ENCODE measurements around the gene ERC2.

The ERC2 gene

DNA sequence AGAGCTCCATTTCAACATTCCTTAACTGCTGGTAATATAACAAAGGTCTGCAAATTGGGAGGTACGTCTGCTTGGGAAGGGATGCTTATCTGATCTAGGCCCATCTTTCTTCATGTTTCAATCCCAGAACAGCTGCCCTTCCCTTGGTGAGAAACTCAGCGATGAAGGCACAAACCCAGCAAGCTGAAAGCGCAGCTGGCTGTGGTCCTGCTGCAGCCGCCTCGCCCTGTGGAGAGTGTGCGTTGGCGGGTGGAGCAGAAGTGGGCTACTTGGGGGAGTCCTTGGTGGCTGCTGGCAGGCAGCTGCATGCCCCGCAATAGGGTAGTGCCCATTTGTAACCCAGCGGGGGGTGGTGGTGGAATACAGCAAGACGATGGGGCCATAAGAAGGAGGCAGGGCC lies 820.6 kb downstream of the ERC2 start (continued):
- TF ChIP-seq, protein P1, sequence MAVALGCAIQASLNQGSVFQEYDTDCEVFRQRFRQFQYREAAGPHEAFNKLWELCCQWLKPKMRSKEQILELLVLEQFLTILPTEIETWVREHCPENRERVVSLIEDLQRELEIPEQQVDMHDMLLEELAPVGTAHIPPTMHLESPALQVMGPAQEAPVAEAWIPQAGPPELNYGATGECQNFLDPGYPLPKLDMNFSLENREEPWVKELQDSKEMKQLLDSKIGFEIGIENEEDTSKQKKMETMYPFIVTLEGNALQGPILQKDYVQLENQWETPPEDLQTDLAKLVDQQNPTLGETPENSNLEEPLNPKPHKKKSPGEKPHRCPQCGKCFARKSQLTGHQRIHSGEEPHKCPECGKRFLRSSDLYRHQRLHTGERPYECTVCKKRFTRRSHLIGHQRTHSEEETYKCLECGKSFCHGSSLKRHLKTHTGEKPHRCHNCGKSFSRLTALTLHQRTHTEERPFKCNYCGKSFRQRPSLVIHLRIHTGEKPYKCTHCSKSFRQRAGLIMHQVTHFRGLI (tag by site-specific recombination; IDR thresholded peaks at IDR 0.05) = no peak
- TF ChIP-seq, protein P2, sequence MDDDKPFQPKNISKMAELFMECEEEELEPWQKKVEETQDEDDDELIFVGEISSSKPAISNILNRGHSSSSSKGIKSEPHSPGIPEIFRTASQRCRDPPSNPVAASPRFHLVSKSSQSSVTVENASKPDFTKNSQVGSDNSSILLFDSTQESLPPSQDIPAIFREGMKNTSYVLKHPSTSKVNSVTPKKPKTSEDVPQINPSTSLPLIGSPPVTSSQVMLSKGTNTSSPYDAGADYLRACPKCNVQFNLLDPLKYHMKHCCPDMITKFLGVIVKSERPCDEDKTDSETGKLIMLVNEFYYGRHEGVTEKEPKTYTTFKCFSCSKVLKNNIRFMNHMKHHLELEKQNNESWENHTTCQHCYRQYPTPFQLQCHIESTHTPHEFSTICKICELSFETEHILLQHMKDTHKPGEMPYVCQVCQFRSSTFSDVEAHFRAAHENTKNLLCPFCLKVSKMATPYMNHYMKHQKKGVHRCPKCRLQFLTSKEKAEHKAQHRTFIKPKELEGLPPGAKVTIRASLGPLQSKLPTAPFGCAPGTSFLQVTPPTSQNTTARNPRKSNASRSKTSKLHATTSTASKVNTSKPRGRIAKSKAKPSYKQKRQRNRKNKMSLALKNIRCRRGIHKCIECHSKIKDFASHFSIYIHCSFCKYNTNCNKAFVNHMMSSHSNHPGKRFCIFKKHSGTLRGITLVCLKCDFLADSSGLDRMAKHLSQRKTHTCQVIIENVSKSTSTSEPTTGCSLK (tag by site-specific recombination; IDR thresholded peaks at IDR 0.05) = no peak
- no peak for TF ChIP-seq ZNF558 (tag by site-specific recombination; IDR thresholded peaks at IDR 0.05)
- TF ChIP-seq ZNF112 (tag by site-specific recombination; IDR thresholded peaks at IDR 0.05) = no peak
- TF ChIP-seq ZFP41 (tag by site-specific recombination; IDR thresholded peaks at IDR 0.05; ENCODE audit: borderline replicate concordance) = no peak
- TF ChIP-seq ZNF214 (tag by site-specific recombination; IDR thresholded peaks at IDR 0.05; ENCODE audit: borderline replicate concordance) = no peak
- TF ChIP-seq SP2 (tag by site-specific recombination; IDR thresholded peaks at IDR 0.05) = no peak
- TF ChIP-seq, protein P3, sequence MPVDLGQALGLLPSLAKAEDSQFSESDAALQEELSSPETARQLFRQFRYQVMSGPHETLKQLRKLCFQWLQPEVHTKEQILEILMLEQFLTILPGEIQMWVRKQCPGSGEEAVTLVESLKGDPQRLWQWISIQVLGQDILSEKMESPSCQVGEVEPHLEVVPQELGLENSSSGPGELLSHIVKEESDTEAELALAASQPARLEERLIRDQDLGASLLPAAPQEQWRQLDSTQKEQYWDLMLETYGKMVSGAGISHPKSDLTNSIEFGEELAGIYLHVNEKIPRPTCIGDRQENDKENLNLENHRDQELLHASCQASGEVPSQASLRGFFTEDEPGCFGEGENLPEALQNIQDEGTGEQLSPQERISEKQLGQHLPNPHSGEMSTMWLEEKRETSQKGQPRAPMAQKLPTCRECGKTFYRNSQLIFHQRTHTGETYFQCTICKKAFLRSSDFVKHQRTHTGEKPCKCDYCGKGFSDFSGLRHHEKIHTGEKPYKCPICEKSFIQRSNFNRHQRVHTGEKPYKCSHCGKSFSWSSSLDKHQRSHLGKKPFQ (tag by site-specific recombination; IDR thresholded peaks at IDR 0.05) = no peak
- TF ChIP-seq ZNF837 (tag by site-specific recombination; IDR thresholded peaks at IDR 0.05) = no peak
- TF ChIP-seq ZNF530 (tag by site-specific recombination; IDR thresholded peaks at IDR 0.05; ENCODE audit: low read depth) = no peak
- TF ChIP-seq ZNF626 (tag by site-specific recombination; IDR thresholded peaks at IDR 0.05) = no peak
- no peak for TF ChIP-seq ZNF302 (tag by site-specific recombination; IDR thresholded peaks at IDR 0.05; ENCODE audit: low read depth)
- TF ChIP-seq ZNF701 (tag by site-specific recombination; IDR thresholded peaks at IDR 0.05) = no peak

DNA sequence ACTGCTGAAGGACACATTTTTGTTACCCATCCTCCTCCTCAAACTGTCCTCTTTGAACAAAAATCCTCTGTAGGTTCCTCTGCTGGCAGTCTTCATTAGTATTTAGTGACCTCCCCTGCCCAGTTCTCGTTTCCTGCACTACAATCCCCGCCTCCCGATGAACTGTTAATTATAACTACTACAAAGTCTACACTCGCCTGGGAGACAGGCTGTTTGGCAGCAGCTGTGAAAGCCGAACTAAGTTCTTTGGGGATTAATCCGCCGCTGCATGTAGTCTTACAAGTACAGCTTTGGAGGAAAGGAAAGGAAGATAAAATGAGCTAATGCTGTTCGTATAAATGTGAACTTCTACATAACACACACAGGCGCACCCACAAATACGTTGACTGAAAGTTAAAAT lies 821.2 kb downstream of the ERC2 start:
- Histone ChIP-seq H3K36me3 (ENCODE audit: control insufficient read depth in 2 of 2, insufficient read depth in 1 of 2, low read length in 2 of 2) (no peaks in the 10 kb centered on the region), H3K4me3 (ENCODE audit: low read depth, low read length) (no peak overlapping the region), H3K4me1 (ENCODE audit: control insufficient read depth, insufficient read depth, low read length) (no peaks in the 10 kb centered on the region), H3K9me3 (ENCODE audit: control insufficient read depth, insufficient read depth, low read depth, low read length) (no peaks in the 10 kb centered on the region), H3K27ac (ENCODE audit: extremely low read depth, low read depth, low read length) (no peak overlapping the region)
- POLR2A ChIA-PET = no interaction called here
- CTCF ChIA-PET = no interaction called here
- TF ChIP-seq ZNF23 (tag by site-specific recombination; IDR thresholded peaks at IDR 0.05; ENCODE audit: borderline replicate concordance) (no peak), FEZF1 (tag by site-specific recombination; IDR thresholded peaks at IDR 0.05) (no peak), ZNF426 (tag by site-specific recombination; IDR thresholded peaks at IDR 0.05) (no peak), ZBTB21 (tag by site-specific recombination; IDR thresholded peaks at IDR 0.05) (no peak)
- TF ChIP-seq, protein P4, sequence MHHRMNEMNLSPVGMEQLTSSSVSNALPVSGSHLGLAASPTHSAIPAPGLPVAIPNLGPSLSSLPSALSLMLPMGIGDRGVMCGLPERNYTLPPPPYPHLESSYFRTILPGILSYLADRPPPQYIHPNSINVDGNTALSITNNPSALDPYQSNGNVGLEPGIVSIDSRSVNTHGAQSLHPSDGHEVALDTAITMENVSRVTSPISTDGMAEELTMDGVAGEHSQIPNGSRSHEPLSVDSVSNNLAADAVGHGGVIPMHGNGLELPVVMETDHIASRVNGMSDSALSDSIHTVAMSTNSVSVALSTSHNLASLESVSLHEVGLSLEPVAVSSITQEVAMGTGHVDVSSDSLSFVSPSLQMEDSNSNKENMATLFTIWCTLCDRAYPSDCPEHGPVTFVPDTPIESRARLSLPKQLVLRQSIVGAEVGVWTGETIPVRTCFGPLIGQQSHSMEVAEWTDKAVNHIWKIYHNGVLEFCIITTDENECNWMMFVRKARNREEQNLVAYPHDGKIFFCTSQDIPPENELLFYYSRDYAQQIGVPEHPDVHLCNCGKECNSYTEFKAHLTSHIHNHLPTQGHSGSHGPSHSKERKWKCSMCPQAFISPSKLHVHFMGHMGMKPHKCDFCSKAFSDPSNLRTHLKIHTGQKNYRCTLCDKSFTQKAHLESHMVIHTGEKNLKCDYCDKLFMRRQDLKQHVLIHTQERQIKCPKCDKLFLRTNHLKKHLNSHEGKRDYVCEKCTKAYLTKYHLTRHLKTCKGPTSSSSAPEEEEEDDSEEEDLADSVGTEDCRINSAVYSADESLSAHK (tag by site-specific recombination; IDR thresholded peaks at IDR 0.05) = no peak

Data from HEK293 (cell line).